BE2C (cell line): Measurements from ENCODE around the gene TMEM181.

Experiments
- DNase-seq: peaks from one replicate; pipeline ENCODE4 v3.0.0-alpha.2; 2020
- H3K27me3 ChIP-seq: fragments of 250-450 bp; sonication (Bioruptor Pico); 2 replicates; pipeline ENCODE4 v1.5.1; 2020; ENCODE audit warnings: mild to moderate bottlenecking
- H3K36me3 ChIP-seq: fragments of 250-450 bp; sonication (Bioruptor Pico); 2 replicates; pipeline ENCODE4 v1.5.1; 2020; ENCODE audit warnings: mild to moderate bottlenecking
- H3K4me1 ChIP-seq: fragments of 250-450 bp; sonication (Bioruptor Pico); 2 replicates; pipeline ENCODE4 v1.5.1; 2020
- H3K4me3 ChIP-seq: 2 replicates; pipeline ENCODE4 v1.5.1; 2011; ENCODE audit warnings: low read depth, low read length
- H3K9me3 ChIP-seq: fragments of 250-450 bp; sonication (Bioruptor Pico); 2 replicates; pipeline ENCODE4 v1.5.1; 2020
- CTCF ChIP-seq: IDR thresholded peaks from 2 replicates; pipeline ENCODE4 v1.5.1; 2012; ENCODE audit warnings: mild to moderate bottlenecking, low read depth, low read length

TMEM181 gene

GRCh38 chr6:158567871-158568401 lies 8.0 kb downstream of the TMEM181 start:
- Histone ChIP-seq H3K36me3 (peaks cover 5% of the 10 kb centered on the region), H3K9me3 (no peaks in the 10 kb centered on the region), H3K4me3 (no peak overlapping the region), H3K4me1 (no peaks in the 10 kb centered on the region), H3K27me3 (no peaks in the 10 kb centered on the region)
- no peak for TF ChIP-seq CTCF
- no peak for DNase-seq

- Histone ChIP-seq H3K36me3 (peaks cover 4% of the 10 kb centered on the region), H3K4me3 (no peak overlapping the region), H3K27me3 (no peaks in the 10 kb centered on the region), H3K9me3 (no peaks in the 10 kb centered on the region), H3K4me1 (no peaks in the 10 kb centered on the region)
- no peak for DNase-seq
- no peak for TF ChIP-seq CTCF
Measured at GRCh38 chr6:158568549-158568948, 8.7 kb downstream of the TMEM181 start.

GRCh38 chr6:158569036-158569435 lies 9.1 kb downstream of the TMEM181 start:
- Histone ChIP-seq H3K36me3 (peaks cover 5% of the 10 kb centered on the region), H3K4me1 (no peaks in the 10 kb centered on the region), H3K27me3 (no peaks in the 10 kb centered on the region), H3K9me3 (no peaks in the 10 kb centered on the region), H3K4me3 (no peak overlapping the region)
- no peak for DNase-seq
- no peak for TF ChIP-seq CTCF

GRCh38 chr6:158570681-158570962 lies 10.7 kb downstream of the TMEM181 start:
- no peaks in the 10 kb centered on the region for H3K4me1 ChIP-seq
- H3K9me3 ChIP-seq: no peaks in the 10 kb centered on the region
- TF ChIP-seq CTCF: no peak
- peaks cover 15% of the 10 kb centered on the region for H3K36me3 ChIP-seq
- H3K27me3 ChIP-seq: no peaks in the 10 kb centered on the region
- no peak for DNase-seq
- H3K4me3 ChIP-seq: no peak overlapping the region

- Histone ChIP-seq H3K9me3 (no peaks in the 10 kb centered on the region), H3K36me3 (peaks cover 22% of the 10 kb centered on the region), H3K27me3 (no peaks in the 10 kb centered on the region), H3K4me1 (no peaks in the 10 kb centered on the region), H3K4me3 (no peak overlapping the region)
- no peak for TF ChIP-seq CTCF
- DNase-seq: no peak
Measured at GRCh38 chr6:158571826-158572652, 12.1 kb downstream of the TMEM181 start.

GRCh38 chr6:158572653-158573541 lies 13.0 kb downstream of the TMEM181 start:
- Histone ChIP-seq H3K4me1 (no peaks in the 10 kb centered on the region), H3K4me3 (no peak overlapping the region), H3K27me3 (no peaks in the 10 kb centered on the region), H3K9me3 (no peaks in the 10 kb centered on the region), H3K36me3 (peaks cover 29% of the 10 kb centered on the region)
- TF ChIP-seq CTCF: no peak
- no peak for DNase-seq
